ENCODE data around the gene ZSWIM1. TPM values are rescaled to one million over a fixed set of nuclear protein-coding genes. Genes with fewer than 3 reads are reported as not detected.
"Not testable (repeated sequence)": the region's sequence is repeated elsewhere in the genome, so short reads cannot be mapped to it uniquely, and the experiment has no call there.

The ZSWIM1 gene
- total RNA-seq, 2 donors from 2014 or later = 9.8 to 13.8 TPM

DNA sequence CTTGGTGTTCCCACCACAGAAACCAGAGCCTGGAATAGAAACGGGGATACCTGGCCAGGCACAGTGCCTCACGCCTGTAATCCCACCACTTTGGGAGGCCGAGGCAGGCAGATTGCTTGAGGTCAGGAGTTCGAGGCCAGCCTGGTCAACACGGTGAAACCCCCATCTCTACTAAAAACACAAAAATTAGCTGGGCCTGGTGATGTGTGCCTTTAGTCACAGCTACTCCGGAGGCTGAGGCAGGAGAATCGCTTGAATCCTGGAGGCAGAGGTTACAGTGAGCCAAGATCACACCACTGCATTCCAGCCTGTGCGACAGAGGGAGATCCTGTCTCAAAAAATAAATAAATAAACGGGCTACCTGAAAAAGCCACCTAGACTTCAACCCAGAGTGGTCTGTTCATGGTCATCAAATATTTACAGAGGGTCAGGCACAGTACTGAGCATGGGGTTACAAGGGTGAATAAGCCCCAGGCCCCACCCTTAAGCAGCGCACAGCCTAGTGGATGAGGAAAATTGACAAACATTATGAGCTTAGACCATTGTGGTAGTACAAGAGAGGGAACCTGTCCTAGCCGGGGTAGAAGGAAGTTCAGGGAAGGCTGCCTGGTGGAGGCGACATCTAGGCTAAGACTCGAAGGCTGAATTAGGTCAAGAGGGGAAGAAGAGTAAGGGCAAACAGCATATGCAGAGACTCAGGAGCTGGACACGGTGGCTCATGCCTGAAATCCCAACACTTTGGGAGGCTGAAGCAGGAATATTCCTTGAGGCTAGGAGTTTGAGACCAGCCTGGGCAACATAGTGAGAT, 46.2 kb downstream of the ZSWIM1 start:
- no peaks in the 10 kb centered on the region for H3K27me3 ChIP-seq
- H3K27ac ChIP-seq = no peak overlapping the region
- H3K9me3 ChIP-seq = no peaks in the 10 kb centered on the region
- DNase-seq (ENCODE audit: low spot score) = no peak
- H3K4me1 ChIP-seq = peaks cover 0 to 23% of the 10 kb centered on the region in 2 donors
- H3K4me3 ChIP-seq = no peak overlapping the region
- H3K36me3 ChIP-seq = no peaks in the 10 kb centered on the region
- TF ChIP-seq, protein P1, sequence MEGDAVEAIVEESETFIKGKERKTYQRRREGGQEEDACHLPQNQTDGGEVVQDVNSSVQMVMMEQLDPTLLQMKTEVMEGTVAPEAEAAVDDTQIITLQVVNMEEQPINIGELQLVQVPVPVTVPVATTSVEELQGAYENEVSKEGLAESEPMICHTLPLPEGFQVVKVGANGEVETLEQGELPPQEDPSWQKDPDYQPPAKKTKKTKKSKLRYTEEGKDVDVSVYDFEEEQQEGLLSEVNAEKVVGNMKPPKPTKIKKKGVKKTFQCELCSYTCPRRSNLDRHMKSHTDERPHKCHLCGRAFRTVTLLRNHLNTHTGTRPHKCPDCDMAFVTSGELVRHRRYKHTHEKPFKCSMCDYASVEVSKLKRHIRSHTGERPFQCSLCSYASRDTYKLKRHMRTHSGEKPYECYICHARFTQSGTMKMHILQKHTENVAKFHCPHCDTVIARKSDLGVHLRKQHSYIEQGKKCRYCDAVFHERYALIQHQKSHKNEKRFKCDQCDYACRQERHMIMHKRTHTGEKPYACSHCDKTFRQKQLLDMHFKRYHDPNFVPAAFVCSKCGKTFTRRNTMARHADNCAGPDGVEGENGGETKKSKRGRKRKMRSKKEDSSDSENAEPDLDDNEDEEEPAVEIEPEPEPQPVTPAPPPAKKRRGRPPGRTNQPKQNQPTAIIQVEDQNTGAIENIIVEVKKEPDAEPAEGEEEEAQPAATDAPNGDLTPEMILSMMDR (IDR thresholded peaks at IDR 0.05) = no peak

DNA sequence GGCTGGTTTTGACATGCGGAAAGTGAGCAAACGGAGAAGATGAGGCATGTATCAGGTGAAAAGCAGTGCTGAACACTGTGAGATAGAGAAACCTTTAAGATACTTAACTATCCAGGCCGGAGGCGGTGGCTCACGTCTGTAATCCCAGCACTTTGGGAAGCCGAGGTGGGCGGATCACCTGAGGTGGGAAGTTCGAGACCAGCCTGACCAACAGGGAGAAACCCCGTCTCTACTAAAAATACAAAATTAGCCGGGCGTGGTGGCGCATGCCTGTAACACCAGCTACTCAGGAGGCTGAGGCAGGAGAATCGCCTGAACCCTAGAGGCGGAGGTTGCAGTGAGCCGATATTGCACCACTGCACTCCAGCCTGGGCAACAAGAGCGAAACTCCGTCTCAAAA, 50.7 kb downstream of the ZSWIM1 start:
- H3K4me1 ChIP-seq = peaks cover 0 to 24% of the 10 kb centered on the region in 2 donors
- H3K27me3 ChIP-seq; H3K9me3 ChIP-seq; H3K36me3 ChIP-seq; H3K4me3 ChIP-seq; DNase-seq (ENCODE audit: low spot score); H3K27ac ChIP-seq: not testable (repeated sequence)

DNA sequence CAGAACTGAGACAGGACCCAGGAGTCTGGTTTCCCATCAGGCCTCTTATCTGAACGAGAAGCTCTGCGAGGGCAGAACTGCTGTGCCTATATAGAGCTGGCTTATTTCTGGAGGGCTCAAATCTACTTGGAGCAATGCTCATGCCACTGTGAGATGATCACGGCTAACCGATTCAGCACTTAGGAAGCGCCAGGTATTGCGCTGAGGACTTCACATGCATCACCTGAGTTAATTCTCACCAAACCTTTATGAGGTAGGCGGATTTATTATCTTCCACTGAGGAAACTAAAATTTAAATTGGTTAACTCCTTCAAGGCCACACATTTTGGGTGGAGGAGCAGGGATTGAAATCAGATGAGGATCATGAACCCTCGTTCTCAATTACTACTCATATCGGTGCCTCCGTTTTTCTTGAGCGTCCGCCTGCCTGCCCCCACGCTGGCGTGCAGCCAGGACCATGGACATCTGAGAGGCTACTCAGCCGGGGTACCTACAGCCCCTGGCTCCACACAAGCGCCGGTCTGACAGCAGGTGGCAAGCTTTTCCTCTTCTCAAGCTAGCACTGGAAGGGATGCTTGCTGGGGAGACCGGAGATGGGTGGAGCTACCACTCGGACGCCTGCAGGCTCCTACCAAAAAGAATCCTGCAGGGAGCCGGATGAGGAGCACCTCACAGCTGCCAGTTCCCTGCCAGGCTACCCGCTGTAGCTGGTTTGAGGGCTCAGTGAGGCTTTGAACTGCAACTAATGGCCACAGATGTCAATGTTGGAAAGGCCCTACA, 52.4 kb downstream of the ZSWIM1 start:
- TF ChIP-seq, protein P1 (IDR thresholded peaks at IDR 0.05) = peak; percentile 21 to 50
- Histone ChIP-seq H3K9me3 (no peaks in the 10 kb centered on the region), H3K27me3 (no peaks in the 10 kb centered on the region), H3K4me3 (peak overlapping the region; percentile 99), H3K27ac (peak overlapping the region; percentile 100), H3K36me3 (peaks cover 19% of the 10 kb centered on the region), H3K4me1 (peaks cover 0 to 30% of the 10 kb centered on the region in 2 donors)
- no peak for DNase-seq (ENCODE audit: low spot score)

DNA sequence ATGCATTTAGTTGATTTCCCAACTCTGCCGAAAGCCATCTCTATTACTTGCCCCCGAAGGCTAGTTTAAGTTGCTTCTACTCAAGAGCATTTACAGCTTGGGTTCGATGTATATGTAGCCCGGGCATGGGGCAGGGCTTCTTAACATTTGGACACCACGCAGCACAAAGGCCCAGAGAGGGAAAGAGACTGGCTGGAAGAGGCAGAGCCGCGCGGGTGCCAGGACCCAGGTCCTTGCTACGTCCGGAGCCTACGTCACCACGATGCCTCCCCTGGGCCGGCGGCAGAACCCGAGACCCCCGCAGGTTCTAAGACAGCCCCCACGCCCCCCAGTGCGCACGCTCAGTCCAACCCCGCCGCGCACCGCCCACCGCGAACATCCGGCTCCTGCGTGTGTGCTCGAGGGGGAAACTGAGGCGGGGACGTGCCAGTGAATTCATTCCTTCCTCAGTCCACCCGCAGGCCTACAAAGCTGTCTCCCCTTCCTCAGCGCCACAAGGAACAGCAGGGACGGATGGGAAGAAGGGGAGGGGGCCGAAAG, 53.1 kb downstream of the ZSWIM1 start:
- peak overlapping the region; percentile 100 for H3K27ac ChIP-seq
- TF ChIP-seq, protein P1 (IDR thresholded peaks at IDR 0.05) = no peak
- no peak for DNase-seq (ENCODE audit: low spot score)
- H3K4me1 ChIP-seq = peaks cover 0 to 30% of the 10 kb centered on the region in 2 donors
- H3K4me3 ChIP-seq = peak overlapping the region; percentile 99
- H3K27me3 ChIP-seq = no peaks in the 10 kb centered on the region
- no peaks in the 10 kb centered on the region for H3K9me3 ChIP-seq
- peaks cover 25% of the 10 kb centered on the region for H3K36me3 ChIP-seq

Other genes with a start within 250 kb of the ZSWIM1 start
- not detected for gene WFDC9, start 249.9 kb upstream of the ZSWIM1 start, total RNA-seq
- gene WFDC11, start 211.0 kb upstream of the ZSWIM1 start, total RNA-seq = not detected
- gene WFDC13, start 179.2 kb upstream of the ZSWIM1 start, total RNA-seq = not detected
- not detected for gene WFDC10B, start 176.2 kb upstream of the ZSWIM1 start, total RNA-seq
- not detected for gene SPINT4, start 158.9 kb upstream of the ZSWIM1 start, total RNA-seq
- gene WFDC3, start 89.3 kb upstream of the ZSWIM1 start, total RNA-seq = under 1 TPM in 1 of 2 donors, not detected in 1; 0.75 TPM
- gene DNTTIP1, start 89.3 kb upstream of the ZSWIM1 start, total RNA-seq = 10 to 100 TPM; 13.2 to 21.6 TPM
- 1 to 10 TPM; 1.4 to 4.9 TPM for gene UBE2C, start 68.6 kb upstream of the ZSWIM1 start, total RNA-seq
- gene TNNC2, start 53.9 kb upstream of the ZSWIM1 start, total RNA-seq = under 1 TPM in 1 of 2 donors, not detected in 1; 0.51 TPM
- gene SNX21, start 47.4 kb upstream of the ZSWIM1 start, total RNA-seq = 10 to 100 TPM; 43.5 to 54.7 TPM
- 10 to 100 TPM; 39.9 to 40.9 TPM for gene ACOT8, start 23.8 kb upstream of the ZSWIM1 start, total RNA-seq
- 1 to 10 TPM; 2.4 to 3.7 TPM for gene ZSWIM3, start 23.6 kb upstream of the ZSWIM1 start, total RNA-seq
- gene SPATA25, start 6.4 kb downstream of the ZSWIM1 start, total RNA-seq = 1 to 10 TPM; 1.1 to 1.4 TPM
- 1 to 10 TPM; 8.7 to 8.8 TPM for gene NEURL2, start 10.0 kb downstream of the ZSWIM1 start, total RNA-seq
- gene CTSA, start 10.1 kb downstream of the ZSWIM1 start, total RNA-seq = 100 to 1,000 TPM in 1 of 2 donors, 10 to 100 TPM in 1; 83.8 to 116 TPM
- gene PLTP, start 30.9 kb downstream of the ZSWIM1 start, total RNA-seq = 100 to 1,000 TPM in 1 of 2 donors, 10 to 100 TPM in 1; 53.6 to 221 TPM
- gene PCIF1, start 53.5 kb downstream of the ZSWIM1 start, total RNA-seq = 10 to 100 TPM; 21.1 to 39.8 TPM
- 10 to 100 TPM in 1 of 2 donors, 1 to 10 TPM in 1; 6.6 to 12.1 TPM for gene ZNF335, start 91.0 kb downstream of the ZSWIM1 start, total RNA-seq
- 1 to 10 TPM in 1 of 2 donors, under 1 TPM in 1; 0.82 to 1.8 TPM for gene MMP9, start 127.7 kb downstream of the ZSWIM1 start, total RNA-seq
- gene SLC12A5, start 148.0 kb downstream of the ZSWIM1 start, total RNA-seq = not detected
- 10 to 100 TPM; 17.8 to 23.3 TPM for gene NCOA5, start 208.7 kb downstream of the ZSWIM1 start, total RNA-seq
- gene CD40, start 237.1 kb downstream of the ZSWIM1 start, total RNA-seq = 10 to 100 TPM in 1 of 2 donors, 1 to 10 TPM in 1; 9.6 to 14.9 TPM